ENCODE results near the gene RAPGEF2.

The RAPGEF2 gene

DNA sequence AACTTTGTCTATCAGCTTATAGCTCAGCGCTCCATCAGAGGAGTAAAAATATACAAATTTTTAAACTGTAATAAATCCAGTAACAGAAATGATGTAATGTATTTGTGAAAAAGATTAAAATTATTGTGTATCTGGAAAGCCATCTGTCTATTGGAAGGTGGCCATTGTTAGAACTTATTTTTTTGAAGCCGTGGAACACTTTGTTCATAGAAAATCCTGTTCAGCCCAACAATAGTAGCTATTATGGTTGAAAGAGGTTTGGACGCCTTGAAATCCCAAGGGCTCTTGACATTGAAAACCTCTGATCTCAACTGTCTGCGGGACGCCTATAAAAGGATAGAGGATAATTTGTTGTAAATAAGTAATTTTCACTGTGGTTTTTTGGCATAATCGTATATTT lies 98.3 kb downstream of the RAPGEF2 start:
- DNase-seq, result no peak

DNA sequence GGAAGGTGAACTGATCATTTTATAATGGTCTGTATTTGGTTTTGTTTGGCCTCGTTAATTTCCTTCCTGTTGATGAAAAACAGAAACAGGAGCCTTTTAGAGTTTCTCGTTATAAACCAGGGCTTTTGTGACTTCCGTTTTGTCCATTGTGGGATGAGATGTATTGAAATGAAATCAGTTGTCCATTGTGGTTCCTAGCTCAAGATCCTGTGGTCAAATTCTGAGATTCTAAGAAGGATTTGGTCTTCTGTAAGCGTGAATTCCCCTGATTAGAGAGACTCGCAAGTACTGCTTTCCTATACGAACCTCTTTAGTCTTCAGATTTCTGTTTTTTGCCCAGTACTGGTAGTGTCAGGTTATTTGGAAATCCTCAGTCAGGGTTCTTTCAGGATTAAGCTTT lies 101.7 kb downstream of the RAPGEF2 start:
- no peak for DNase-seq

GRCh38 chr4:159205466-159205865 lies 102.6 kb downstream of the RAPGEF2 start:
- DNase-seq, result no peak

DNA sequence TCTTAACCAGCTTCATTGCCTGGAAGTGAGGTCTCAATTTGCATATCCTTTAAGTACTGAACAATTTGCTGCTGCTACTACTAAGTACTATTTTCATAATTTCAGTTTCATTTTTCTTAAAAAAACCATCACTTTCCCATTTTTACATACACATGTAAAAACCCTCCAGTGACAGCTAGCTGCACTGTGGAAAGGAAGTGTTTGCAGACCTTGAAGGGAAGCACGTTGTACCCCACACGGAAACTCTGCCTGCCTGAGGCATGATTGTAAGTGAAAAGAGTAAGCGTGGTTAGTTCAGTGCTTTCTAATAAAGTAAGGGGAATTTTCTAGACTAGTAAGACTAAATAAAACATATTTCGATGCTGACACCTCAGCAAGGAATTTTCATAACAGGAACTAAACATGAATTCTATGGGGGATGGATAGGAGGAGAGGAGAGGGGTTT lies 103.6 kb downstream of the RAPGEF2 start:
- no peak for DNase-seq

GRCh38 chr4:159209249-159209648 lies 106.4 kb downstream of the RAPGEF2 start:
- no peak for DNase-seq

- no peak for DNase-seq
Observed at GRCh38 chr4:159210975-159211374, 108.1 kb downstream of the RAPGEF2 start.

DNA sequence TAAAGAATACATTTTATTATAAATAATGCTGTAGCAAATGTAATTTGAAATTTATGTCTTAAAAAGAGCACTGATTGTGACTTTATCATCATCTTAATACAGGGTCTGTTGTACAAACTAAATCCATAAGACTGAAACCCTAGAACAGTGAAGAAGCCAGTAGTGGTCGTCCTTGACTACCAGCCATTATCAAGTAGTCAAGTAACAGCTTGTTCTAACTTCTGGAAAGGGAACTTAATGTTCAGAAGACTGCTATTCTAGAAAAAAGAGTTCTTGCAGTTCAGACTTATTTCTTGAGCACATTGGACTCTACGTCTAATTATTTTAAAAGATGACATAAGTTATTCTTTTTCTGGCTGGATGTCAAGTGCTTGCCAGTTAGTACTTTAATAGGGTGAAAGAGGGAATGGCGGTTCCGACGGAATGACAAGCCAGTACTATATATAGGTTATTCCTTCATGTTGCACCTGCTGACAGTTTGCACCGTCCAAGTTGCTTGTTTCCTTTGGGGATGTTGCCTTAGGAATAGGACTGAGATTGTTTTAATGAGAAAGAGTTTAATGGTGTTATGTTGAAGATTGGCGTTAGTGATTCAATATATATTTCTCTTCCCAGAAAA lies 109.9 kb downstream of the RAPGEF2 start:
- no peak for DNase-seq

GRCh38 chr4:159216834-159217233 lies 114.0 kb downstream of the RAPGEF2 start:
- no peak for DNase-seq

DNA sequence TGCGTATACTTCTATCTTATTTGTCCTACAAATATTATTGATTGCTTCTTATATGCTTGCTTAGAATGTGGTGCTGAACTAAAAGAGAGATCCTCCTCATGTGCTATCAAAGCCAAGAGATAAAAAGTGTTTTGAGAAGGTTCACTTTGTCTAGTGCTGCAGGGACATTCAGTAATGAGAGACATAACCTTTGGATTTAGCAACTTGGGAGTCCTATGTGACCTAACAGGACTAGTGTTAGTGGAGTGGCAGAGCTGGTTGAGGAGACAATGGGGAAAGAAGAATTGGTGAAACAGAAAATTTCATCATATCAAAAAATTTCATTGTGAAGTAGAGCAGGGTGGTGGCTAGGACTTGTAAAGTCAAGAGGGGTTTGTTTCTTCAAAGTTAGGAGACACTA lies 117.0 kb downstream of the RAPGEF2 start:
- no peak for DNase-seq

DNA sequence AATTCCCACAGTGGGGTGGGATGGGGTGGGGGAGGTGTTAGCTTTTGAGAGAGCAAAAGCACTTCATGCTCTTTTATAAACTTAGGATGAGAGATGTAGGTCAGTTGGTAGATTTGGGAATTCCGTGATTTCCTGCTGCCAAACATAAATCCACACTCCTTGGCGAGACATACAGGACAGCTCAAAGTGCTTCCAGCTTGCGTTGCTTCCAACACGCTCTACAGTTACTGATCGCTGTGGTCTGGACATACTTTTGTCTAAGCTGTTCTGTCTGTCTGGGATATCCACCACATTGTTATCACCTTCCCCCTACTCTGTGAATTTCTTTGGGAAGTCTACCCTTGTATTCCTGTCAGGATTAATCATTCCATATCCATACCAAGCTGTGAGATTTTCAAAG lies 117.5 kb downstream of the RAPGEF2 start:
- no peak for DNase-seq

DNA sequence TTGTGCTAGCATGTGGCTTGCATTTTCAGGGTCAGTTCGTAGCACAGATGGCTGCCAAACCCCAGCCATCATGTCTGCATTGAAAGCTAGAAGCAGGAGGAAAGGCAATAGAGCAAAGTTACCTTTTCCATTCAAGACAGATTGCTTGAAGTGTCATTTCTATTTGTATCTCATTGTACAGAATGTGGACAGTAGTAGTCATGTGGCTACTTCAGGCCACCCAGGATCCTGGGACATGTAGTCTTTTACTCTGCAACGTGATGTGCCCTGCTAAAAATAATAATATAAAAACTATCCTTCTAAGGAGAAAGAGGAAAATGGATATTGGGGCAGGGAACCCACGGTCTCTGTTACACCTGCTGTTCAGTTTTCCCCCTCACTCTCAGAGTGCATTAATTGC lies 118.4 kb downstream of the RAPGEF2 start:
- DNase-seq, result no peak

GRCh38 chr4:159222043-159222552 lies 119.2 kb downstream of the RAPGEF2 start:
- no peak for DNase-seq

DNA sequence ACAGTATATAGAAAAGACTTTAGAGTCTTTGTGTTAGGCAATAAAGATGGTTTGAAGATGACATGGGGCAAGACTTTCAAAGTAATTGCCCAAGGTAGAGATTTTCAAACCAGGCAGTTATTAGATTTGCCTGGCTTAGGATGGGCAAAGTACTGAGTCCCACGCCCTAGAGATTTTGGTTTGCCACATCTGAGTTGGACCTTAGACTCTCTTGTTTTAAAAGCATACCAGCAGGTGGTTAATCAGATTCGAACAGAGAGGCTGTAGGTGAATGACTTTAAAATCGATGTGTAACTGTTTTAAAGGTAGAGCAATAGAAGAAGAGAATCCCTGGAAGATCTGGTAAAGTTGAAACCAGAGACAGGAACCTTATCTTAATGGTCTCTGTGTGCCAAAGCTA lies 121.5 kb downstream of the RAPGEF2 start:
- DNase-seq, result no peak

GRCh38 chr4:159227378-159227777 lies 124.5 kb downstream of the RAPGEF2 start:
- no peak for DNase-seq

DNA sequence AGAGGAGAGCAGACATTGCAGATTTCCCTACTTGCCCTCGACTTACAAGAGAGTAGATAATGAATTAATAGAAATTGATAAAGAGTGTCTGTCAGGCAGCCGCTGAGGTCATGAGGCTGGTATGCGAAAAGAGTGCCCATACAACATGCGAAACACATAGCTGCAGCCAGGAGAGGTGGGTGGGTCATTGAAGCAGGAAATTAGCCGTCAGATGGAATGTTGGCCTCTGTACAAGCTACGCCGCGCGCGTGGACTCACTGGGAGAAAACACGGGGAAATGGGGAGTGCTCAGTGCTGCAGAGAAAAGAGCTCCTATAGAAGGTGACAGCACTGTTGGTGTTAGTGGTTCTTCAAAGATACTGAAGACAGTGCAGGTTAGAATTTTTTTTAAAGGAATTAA lies 125.1 kb downstream of the RAPGEF2 start:
- DNase-seq, result no peak

GRCh38 chr4:159229164-159229563 lies 126.3 kb downstream of the RAPGEF2 start:
- no peak for DNase-seq

DNA sequence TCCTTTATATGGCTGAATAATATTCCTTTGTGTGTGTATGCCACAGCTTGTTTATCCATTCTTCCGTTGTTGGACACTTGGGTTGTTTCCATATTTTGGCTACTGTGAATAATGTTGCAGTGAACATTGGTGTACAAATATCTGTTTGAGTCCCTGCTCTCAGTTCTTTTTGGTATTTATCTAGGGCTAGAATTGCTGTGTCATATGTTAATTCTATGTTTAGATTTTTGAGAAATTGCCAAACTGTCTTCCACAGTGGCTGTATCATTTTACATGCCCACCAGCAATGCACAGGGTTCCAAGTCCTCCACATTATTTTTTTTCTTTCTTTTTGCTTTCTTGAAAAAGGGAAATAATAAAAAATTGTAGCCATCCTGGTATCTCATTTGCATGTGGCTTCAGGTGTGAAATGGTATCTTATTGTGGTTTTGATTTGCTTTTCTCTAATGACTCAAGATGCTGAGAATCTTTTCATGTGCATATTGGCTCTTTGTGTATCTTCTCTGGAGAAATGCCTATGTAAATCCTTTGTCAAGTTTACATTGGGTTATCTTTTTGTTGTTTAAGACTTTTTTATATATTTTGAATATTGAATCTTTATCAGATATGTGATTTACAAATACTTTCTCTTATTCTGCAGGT lies 129.7 kb downstream of the RAPGEF2 start:
- DNase-seq, result no peak

- no peak for DNase-seq
Observed at GRCh38 chr4:159235779-159236368, 133.0 kb downstream of the RAPGEF2 start.

- no peak for DNase-seq
Observed at GRCh38 chr4:159237975-159238374, 135.1 kb downstream of the RAPGEF2 start.

- no peak for DNase-seq
Observed at GRCh38 chr4:159238631-159239030, 135.8 kb downstream of the RAPGEF2 start.

- no peak for DNase-seq
Observed at GRCh38 chr4:159239629-159240028, 136.8 kb downstream of the RAPGEF2 start.

GRCh38 chr4:159240046-159240445 lies 137.2 kb downstream of the RAPGEF2 start:
- DNase-seq, result no peak

DNA sequence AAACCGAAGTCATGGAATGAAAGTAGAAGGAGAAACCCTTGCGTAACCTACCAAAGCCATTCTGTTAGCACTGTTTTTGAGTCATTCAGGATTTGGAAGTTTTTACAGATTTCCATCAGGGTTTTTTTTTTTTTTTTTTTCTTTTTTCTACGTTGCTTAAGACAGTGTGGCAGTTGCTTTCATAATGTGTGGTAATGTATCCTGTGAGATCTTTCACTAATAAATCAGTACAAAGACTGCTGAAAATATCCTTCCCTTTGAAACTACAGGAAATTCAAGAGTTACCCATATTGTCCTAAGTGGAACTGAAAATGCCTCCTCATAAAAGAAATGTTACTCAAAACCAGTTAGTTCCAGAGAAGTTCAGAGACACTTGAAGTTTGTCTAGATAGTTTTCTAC lies 137.8 kb downstream of the RAPGEF2 start:
- no peak for DNase-seq

- DNase-seq, result no peak
Observed at GRCh38 chr4:159242427-159242826, 139.5 kb downstream of the RAPGEF2 start.
